LNCAP (cell line): ENCODE data around the gene C1orf116.

Experiments
- CTCF ChIP-seq: fragments of 450-650 bp; IDR thresholded peaks from 2 replicates; pipeline ENCODE4 v1.5.1; 2017; ENCODE audit warnings: mild to moderate bottlenecking

The C1orf116 gene

GRCh38 chr1:207021139-207021861 is 11.3 kb downstream of the C1orf116 start:
- TF ChIP-seq CTCF, result no peak

GRCh38 chr1:207020709-207021107 is 11.8 kb downstream of the C1orf116 start:
- no peak for TF ChIP-seq CTCF

GRCh38 chr1:207020065-207020708 is 12.4 kb downstream of the C1orf116 start:
- no peak for TF ChIP-seq CTCF

GRCh38 chr1:207019661-207020060 is 12.9 kb downstream of the C1orf116 start:
- no peak for TF ChIP-seq CTCF

- TF ChIP-seq CTCF, result no peak
These were observed 13.4 kb downstream of the C1orf116 start for GRCh38 chr1:207019161-207019560.

- TF ChIP-seq CTCF, result no peak
These were observed 13.8 kb downstream of the C1orf116 start for GRCh38 chr1:207018707-207019106.

- TF ChIP-seq CTCF, result no peak
These were observed 14.7 kb downstream of the C1orf116 start for GRCh38 chr1:207017615-207018559.
